Measurements from ENCODE around the gene SPEN. TPM values are rescaled to one million over a fixed set of nuclear protein-coding genes. Genes with fewer than 3 reads are reported as not detected.

SPEN gene
- total RNA-seq, 1 donor from 2014 or later, result 54.7 TPM

- ATAC-seq, result no peak
- H3K4me3 ChIP-seq, result no peak overlapping the region
- H3K9me3 ChIP-seq, result no peaks in the 10 kb centered on the region
- intact Hi-C loops (cut with DNase I), result no loop called here
- no peaks in the 10 kb centered on the region for H3K27me3 ChIP-seq (ENCODE audit: low read depth)
- DNase-seq, result no peak
- no peaks in the 10 kb centered on the region for H3K36me3 ChIP-seq
- peaks cover 30% of the 10 kb centered on the region for H3K4me1 ChIP-seq
- no peak overlapping the region for H3K27ac ChIP-seq
- TF ChIP-seq CTCF (IDR thresholded peaks at IDR 0.05), result no peak
Measured at GRCh38 chr1:15856888-15857287, 9.4 kb downstream of the SPEN start.

GRCh38 chr1:15858069-15858670 is 10.7 kb downstream of the SPEN start:
- no peak for DNase-seq
- no peaks in the 10 kb centered on the region for H3K36me3 ChIP-seq
- TF ChIP-seq CTCF (IDR thresholded peaks at IDR 0.05), result no peak
- no peak overlapping the region for H3K4me3 ChIP-seq
- H3K27me3 ChIP-seq (ENCODE audit: low read depth), result no peaks in the 10 kb centered on the region
- peak in 1 of 2 donors; percentile 11 for ATAC-seq
- intact Hi-C loops (cut with DNase I), result no loop called here
- H3K9me3 ChIP-seq, result no peaks in the 10 kb centered on the region
- H3K27ac ChIP-seq, result no peak overlapping the region
- peaks cover 24% of the 10 kb centered on the region for H3K4me1 ChIP-seq

- H3K27me3 ChIP-seq (ENCODE audit: low read depth), result no peaks in the 10 kb centered on the region
- intact Hi-C loops (cut with DNase I), result no loop called here
- no peak for TF ChIP-seq CTCF (IDR thresholded peaks at IDR 0.05)
- H3K4me3 ChIP-seq, result no peak overlapping the region
- H3K4me1 ChIP-seq, result peaks cover 24% of the 10 kb centered on the region
- DNase-seq (no peak), ATAC-seq (no peak)
- H3K9me3 ChIP-seq, result no peaks in the 10 kb centered on the region
- H3K27ac ChIP-seq, result no peak overlapping the region
- no peaks in the 10 kb centered on the region for H3K36me3 ChIP-seq
Measured at GRCh38 chr1:15858672-15859372, 11.3 kb downstream of the SPEN start.

DNA sequence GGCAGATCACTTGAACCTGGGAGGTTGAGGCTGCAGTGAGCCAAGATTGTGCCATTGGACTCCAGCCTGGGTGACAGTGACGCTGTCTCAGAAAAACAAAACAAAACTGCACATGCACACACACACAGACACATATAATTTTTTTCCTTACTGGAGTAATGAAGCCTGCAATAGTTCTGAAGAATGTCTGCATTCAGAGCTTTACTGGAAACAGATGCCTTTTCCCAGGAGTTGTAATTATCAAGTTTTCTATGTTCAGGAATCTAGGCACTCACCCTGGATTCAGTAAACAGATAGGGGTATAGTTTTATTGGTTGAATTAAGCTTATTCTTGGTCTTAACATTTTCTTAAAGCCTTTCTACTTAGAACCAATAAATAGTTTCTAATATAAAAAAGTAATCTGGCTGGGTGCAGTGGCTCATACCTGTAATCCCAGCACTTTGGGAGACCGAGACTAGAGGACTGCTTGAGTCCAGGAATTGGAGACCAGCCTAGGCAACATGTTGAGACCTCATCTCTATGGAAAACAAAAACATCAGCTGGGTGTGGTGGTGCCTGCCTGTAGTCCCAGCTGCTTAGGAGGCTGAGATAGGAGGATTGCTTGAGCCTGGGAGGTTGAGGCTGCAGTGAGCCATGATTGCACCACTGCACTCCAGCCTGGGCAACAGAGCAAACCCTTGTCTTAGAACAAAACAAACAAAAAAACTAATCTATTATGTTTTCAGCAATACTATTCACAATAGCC is 15.8 kb downstream of the SPEN start:
- no peaks in the 10 kb centered on the region for H3K27me3 ChIP-seq (ENCODE audit: low read depth)
- no peaks in the 10 kb centered on the region for H3K36me3 ChIP-seq
- no peak overlapping the region for H3K4me3 ChIP-seq
- intact Hi-C loops (cut with DNase I), result no loop called here
- no peaks in the 10 kb centered on the region for H3K9me3 ChIP-seq
- DNase-seq (no peak), ATAC-seq (no peak)
- no peak for TF ChIP-seq CTCF (IDR thresholded peaks at IDR 0.05)
- H3K4me1 ChIP-seq, result peaks cover 29% of the 10 kb centered on the region
- H3K27ac ChIP-seq, result no peak overlapping the region

DNA sequence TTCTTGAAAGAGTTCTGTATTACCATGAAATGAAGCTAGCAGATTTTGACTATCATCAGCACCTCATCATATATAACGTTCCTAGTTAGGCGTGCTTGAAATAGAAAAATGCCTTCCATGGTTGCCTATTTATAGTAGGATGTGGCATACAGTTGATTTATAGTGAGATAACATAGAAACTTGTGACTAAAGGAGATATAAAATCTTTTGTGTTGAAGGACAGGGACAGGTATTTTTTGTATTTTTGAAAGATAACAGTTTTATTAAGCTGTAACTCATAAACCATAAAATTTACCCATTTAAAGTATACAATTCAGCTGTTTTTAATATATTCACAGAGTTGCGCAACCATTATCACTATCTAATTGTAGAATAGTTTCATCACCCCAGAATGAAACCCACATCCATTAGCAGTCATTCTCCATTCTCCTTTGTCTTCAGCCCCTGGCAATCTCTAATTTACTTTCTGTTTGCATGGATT is 19.3 kb downstream of the SPEN start:
- ATAC-seq (no peak), DNase-seq (no peak)
- TF ChIP-seq CTCF (IDR thresholded peaks at IDR 0.05), result no peak
- no peaks in the 10 kb centered on the region for H3K36me3 ChIP-seq
- peaks cover 40% of the 10 kb centered on the region for H3K4me1 ChIP-seq
- H3K9me3 ChIP-seq, result no peaks in the 10 kb centered on the region
- H3K27me3 ChIP-seq (ENCODE audit: low read depth), result no peaks in the 10 kb centered on the region
- intact Hi-C loops (cut with DNase I), result no loop called here
- H3K4me3 ChIP-seq, result no peak overlapping the region
- no peak overlapping the region for H3K27ac ChIP-seq

Measured in lower lobe of right lung (tissue), 2 donors.